HG02678 (cell line): ENCODE results near the gene LENEP.
A peak's percentile ranks its signal among the peaks of the same experiment; 100 is the strongest.

Source experiments
- ATAC-seq: cut with Tn5 transposase; IDR thresholded peaks from one replicate; pipeline ENCODE4 v1.9.1; 2021; ENCODE audit warnings: mild to moderate bottlenecking, moderate library complexity; ENCODE audit not compliant: unreplicated experiment

LENEP gene

GRCh38 chr1:154998201-154998780 is 4.9 kb downstream of the LENEP start:
- ATAC-seq: no peak

GRCh38 chr1:154998818-154999570 is 5.6 kb downstream of the LENEP start:
- no peak for ATAC-seq

- ATAC-seq: no peak
Observed at GRCh38 chr1:154999571-155000410, 6.4 kb downstream of the LENEP start.

- ATAC-seq: no peak
Observed at GRCh38 chr1:155000411-155000725, 7.0 kb downstream of the LENEP start.

- peak; percentile 36 for ATAC-seq
Observed at GRCh38 chr1:155000726-155001424, 7.5 kb downstream of the LENEP start.

GRCh38 chr1:155001425-155001674 is 8.0 kb downstream of the LENEP start:
- ATAC-seq: no peak

GRCh38 chr1:155001675-155002463 is 8.5 kb downstream of the LENEP start:
- peak; percentile 56 for ATAC-seq

- ATAC-seq: peak; percentile 4
Observed at GRCh38 chr1:155002464-155003226, 9.3 kb downstream of the LENEP start, which contains the start of gene ZBTB7B. Gene ZBTB7B, plus strand, starts transcription at chr1:155002802. Its CDS starts 11,859 bp downstream, at chr1:155014661.

- no peak for ATAC-seq
Observed at GRCh38 chr1:155003227-155003765, 9.9 kb downstream of the LENEP start.

- ATAC-seq: no peak
Observed at GRCh38 chr1:155003766-155004351, 10.5 kb downstream of the LENEP start.

- ATAC-seq: no peak
Observed at GRCh38 chr1:155004352-155005075, 11.1 kb downstream of the LENEP start.

- no peak for ATAC-seq
Observed at GRCh38 chr1:155005076-155006011, 12.0 kb downstream of the LENEP start.

GRCh38 chr1:155006601-155007101 is 13.3 kb downstream of the LENEP start:
- no peak for ATAC-seq

- ATAC-seq: no peak
Observed at GRCh38 chr1:155007251-155007828, 14.0 kb downstream of the LENEP start.

GRCh38 chr1:155008015-155008941 is 14.9 kb downstream of the LENEP start:
- no peak for ATAC-seq

GRCh38 chr1:155009221-155009711 is 15.9 kb downstream of the LENEP start:
- ATAC-seq: no peak
